Pons (tissue), 1 donor: ENCODE data around the gene SDK2.

Experiments used
- DNase-seq: peaks from one replicate; pipeline ENCODE4 v3.0.0-alpha.2; 2016; ENCODE audit warnings: low spot score

Gene SDK2

DNA sequence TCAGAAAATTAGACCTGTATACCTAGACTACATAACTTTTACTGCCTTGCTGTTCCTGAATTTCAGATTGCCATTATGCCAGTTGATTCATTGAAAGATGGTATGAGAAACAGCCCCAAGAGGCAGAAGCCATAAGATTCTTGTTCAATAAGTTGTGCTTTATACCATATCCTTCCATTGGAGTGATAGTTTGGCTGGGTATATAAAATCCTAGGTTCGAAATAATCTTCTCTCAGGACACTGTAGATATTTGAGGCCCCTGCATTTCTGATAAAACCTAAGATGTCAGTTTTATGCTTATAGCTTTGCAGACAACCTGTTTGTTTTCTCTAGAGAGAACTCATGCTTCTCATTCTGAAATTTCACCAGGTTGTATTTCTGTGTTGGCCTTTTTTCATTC, 9.6 kb upstream of the SDK2 start:
- no peak for DNase-seq

- no peak for DNase-seq
Observed at GRCh38 chr17:73652886-73653480, 8.7 kb upstream of the SDK2 start.

- no peak for DNase-seq
Observed at GRCh38 chr17:73650617-73651200, 6.5 kb upstream of the SDK2 start.

- DNase-seq = no peak
Observed at GRCh38 chr17:73650140-73650539, 5.9 kb upstream of the SDK2 start.

- no peak for DNase-seq
Observed at GRCh38 chr17:73648974-73649373, 4.7 kb upstream of the SDK2 start.

GRCh38 chr17:73648543-73648820, 4.2 kb upstream of the SDK2 start:
- DNase-seq = no peak

DNA sequence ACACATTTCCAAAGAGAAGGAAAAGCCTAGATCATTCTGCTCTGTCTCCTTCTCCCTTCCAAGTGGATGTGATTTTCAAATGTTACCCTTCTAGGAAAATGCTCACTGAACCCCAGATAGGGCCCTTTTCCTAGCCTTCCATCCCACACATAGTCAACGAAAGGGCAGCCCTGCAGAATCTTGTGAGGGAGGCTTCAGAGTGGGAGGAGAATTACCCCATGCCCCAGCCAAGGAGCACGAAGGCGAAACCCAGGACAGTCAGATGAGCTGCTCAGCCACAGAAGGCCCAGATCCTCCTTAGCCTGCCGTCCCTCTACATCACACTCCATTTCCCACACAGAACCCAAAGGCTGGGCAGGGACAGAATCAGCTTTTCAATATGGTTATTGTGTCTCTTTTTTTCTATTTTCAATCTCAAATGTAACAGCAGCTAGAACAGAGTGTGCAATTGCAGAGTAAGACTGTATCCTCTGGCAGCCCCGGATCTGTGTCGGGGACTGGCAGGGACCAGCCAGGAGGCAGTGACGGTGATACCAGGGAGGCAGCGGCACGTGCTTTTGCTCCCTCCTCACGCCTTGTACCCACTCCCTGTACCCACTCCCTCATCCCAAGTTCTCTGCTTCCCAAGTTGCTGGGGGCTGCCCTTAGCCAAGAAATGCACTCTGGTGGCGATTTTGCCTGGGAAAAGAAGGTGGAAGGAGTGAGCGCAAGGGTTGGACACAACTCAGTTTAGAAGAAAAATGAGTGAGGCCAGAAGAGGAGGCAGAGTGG, 3.7 kb upstream of the SDK2 start:
- no peak for DNase-seq

DNA sequence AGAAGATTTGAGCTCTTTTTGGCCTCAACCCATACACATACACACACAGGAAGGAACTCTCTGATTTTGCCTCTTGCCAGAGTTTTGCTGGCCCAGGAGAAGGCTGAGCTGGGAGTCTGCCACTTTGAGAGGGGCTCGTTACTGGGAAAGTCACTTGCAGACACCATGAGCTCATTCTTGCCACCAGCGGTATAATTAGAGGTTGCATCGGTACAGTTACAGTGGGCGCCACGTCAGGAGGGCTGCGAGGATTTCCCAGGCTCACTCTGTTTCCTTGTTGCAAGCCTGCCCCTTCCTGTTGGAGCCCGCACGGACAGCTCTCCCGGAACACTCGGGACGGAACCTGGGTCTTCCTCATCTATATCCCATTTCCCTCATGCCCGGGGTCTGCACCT, 3.1 kb upstream of the SDK2 start:
- no peak for DNase-seq

DNA sequence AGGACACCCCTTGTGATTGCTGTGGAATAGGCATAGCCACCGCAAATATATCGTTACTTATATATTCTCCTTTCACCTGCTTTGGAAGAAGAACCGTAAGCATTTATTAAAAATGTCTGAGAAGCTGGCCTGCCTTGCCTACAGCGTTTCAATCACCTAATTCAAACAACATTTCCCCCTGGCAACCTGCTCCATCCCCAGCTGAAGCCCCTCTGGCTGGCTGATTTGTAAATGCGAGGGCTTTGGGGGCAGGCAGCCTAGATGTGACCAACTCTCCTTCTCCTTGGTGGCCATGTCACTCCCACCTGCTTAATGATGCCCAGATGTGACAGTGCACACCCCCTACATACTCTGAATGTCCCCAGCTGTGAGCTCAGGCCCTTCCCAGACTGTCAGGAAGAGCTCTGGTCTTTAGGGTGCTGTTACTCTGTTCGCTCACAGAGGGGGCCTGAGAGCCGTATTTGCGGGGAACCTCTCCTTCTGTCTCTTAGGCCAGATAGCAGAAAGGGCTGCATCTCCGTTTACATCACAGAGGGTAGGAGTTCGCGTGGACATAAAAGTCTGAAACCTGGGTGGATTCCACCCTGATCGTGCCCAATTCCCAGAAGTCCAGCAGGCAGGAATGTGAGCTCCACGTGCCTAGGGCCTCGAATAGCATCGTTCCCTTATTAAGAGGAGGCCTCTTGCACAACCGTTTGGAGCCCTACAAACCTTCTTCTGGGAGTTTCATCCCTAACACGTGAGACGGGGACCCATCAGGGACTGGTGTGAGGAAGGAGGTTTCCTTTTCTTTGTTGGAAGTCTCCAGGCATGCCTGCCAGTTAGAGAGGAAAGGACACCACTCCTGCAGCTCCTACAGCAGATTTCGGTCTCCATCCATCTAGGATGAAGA, 2.4 kb upstream of the SDK2 start:
- no peak for DNase-seq

- DNase-seq = peak; percentile 26
Observed at GRCh38 chr17:73645050-73645871, 1.0 kb upstream of the SDK2 start.

DNA sequence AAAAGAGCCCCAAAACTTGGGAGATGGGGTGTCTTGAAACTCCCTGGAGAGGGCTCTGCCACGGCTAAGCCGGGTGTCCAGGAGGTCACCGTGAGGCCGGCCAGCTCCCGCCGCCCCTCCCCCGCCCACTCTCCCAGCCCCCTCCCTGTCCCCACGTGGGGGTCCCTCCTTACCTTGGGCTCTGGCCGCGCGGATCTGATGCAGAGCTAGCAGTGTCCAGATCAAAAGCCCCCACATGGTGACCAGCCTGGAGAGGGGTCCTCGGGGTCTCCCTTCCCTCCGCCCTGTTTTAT, 447 bp downstream of the SDK2 start:
- no peak for DNase-seq

DNA sequence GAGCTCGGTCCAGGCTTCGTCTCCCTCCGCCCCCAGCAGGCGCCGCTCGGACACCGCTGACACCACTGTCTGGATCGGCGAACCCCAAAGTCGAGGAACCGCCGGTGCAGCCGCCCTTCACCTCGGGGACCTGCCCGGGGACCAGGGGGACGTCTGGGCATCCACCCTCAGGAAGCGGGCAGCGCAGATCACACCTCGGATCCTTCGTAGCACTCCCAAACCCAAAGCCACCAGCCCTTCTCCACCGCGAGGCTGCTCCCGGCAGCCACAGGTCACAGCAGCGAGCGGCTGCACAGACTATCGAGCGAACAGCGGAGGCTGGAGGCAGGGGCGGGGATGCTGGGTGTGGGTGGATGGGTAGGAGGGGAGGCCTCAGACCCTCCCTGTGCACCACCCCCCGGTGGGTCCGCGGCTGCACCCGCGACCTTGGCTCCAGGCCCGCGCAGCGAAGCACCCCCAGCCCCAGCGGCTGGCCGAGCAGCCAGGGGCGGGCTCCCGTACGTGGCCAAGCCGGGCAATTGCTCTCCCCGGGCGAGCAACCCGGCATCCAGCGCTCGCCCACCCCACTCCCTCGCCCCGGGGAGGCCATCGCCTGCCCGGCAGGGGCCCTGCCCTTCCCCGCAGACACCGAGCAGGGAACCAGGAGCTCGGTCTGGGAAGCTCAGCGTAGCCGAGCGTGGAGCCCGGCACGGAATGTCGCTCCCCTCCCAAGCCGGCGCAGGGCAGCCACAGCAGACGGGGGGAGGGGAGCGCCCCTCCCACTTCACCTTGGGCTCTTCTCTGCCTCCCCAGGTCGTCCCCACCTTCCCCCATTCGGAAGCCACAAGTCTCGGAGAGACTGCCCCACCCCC, 1.0 kb downstream of the SDK2 start:
- DNase-seq = no peak

GRCh38 chr17:73642659-73643000, 1.6 kb downstream of the SDK2 start:
- no peak for DNase-seq

- no peak for DNase-seq
Observed at GRCh38 chr17:73641826-73642600, 2.2 kb downstream of the SDK2 start.

DNA sequence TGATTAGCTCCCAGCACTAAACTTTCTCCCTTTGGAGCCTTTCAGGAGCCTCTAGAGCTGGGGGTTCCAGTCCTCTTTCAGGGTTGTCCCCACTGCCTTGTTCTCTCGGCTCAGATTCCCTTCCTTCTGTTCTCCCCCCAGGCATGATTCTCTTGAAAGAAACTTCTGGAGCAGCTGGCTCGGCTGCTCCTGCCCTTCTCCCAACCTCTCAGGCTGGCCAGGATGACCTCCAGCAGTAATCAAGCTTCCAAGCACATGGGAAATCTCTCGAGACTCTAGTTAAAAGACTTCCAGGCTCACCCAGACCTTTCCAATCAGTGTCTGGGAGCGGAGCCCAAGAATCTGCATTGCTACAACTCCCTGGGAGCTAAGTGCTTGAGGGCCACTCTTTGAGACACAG, 3.6 kb downstream of the SDK2 start:
- DNase-seq = no peak

- no peak for DNase-seq
Observed at GRCh38 chr17:73639932-73640331, 4.3 kb downstream of the SDK2 start.

DNA sequence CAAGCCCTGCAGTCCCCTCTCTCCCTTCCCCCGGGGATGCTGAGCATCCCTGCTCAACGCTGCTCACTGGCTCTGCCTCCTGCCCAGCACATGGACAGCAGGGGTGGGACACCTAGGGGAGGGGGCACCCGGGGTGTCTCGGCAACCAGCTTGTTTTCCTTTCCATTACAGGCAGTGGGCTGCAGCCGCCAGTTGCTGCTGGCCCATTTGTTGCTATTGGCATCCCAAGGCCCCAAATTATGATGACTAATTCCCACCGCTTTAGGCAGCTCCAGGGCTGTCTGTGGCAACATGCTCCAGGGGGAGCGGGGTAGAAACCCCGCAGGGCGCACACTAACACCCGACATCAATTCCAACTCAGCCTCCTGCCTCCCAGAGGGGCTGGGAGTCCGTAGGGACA, 4.9 kb downstream of the SDK2 start:
- no peak for DNase-seq

DNA sequence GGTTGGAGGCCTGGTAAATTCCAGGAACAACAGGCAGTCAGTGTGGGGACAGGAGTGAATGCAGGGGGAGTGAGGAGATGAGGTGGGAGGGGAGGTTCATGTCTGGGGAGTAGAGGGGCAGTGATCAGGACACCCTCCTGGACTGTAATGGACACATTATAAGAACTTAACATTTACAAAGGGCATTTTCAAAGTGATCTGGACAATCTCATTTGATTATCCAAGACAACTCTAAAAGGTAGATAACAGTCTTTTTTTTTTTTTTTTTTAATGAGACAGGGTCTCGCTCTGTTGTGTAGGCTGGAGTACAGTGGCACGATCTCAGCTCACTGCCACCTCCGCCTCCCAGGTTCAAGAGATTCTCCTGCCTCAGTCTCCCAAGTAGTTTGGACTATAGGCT, 5.7 kb downstream of the SDK2 start:
- DNase-seq = no peak

DNA sequence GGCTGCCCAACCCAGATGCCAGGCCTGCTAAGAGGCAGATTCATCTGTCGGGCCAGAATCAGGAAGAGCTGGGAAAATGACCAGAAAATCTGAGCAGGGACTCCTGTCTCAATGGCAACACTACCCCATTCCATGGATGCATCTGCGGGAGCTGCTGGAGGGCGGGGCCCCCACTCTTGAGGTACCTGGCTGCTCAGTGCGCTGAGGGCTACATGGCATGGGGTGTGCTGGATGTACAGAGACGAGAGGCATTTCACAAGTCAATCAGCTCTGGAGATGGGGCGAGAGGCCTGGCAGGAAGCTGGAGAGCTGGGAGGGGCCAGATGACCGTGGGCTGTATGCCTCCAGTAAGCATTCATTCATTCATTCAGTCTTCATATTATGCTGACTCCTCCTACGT, 6.4 kb downstream of the SDK2 start:
- DNase-seq = no peak

GRCh38 chr17:73635101-73635817, 9.0 kb downstream of the SDK2 start:
- no peak for DNase-seq
